LNCaP clone FGC (cell line): ENCODE data around the gene COBL.

Experiments used
- DNase-seq: peaks from one replicate; pipeline ENCODE4 v3.0.0-alpha.2; 2011; ENCODE audit warnings: low read depth
- H3K4me3 ChIP-seq: 2 replicates; pipeline ENCODE4 v1.5.1; 2011; ENCODE audit warnings: mild to moderate bottlenecking, low read depth, low read length, control low read depth
- CTCF ChIP-seq: IDR thresholded peaks from 2 replicates; pipeline ENCODE4 v1.5.1; 2012; ENCODE audit warnings: mild to moderate bottlenecking; ENCODE audit not compliant: control insufficient read depth, insufficient read depth; ENCODE audit errors: extremely low read depth

The COBL gene

GRCh38 chr7:51154201-51154600 lies 162.4 kb downstream of the COBL start:
- DNase-seq, result no peak
- no peak for TF ChIP-seq CTCF
- H3K4me3 ChIP-seq, result no peak overlapping the region

- DNase-seq, result no peak
- no peak overlapping the region for H3K4me3 ChIP-seq
- no peak for TF ChIP-seq CTCF
Observed at GRCh38 chr7:51152706-51153200, 163.9 kb downstream of the COBL start.

GRCh38 chr7:51151455-51151854 lies 165.2 kb downstream of the COBL start:
- H3K4me3 ChIP-seq, result no peak overlapping the region
- no peak for TF ChIP-seq CTCF
- no peak for DNase-seq

- H3K4me3 ChIP-seq, result no peak overlapping the region
- no peak for DNase-seq
- no peak for TF ChIP-seq CTCF
Observed at GRCh38 chr7:51150193-51150592, 166.4 kb downstream of the COBL start.

GRCh38 chr7:51148216-51148615 lies 168.4 kb downstream of the COBL start:
- DNase-seq, result no peak
- H3K4me3 ChIP-seq, result no peak overlapping the region
- no peak for TF ChIP-seq CTCF

GRCh38 chr7:51146816-51147586 lies 169.6 kb downstream of the COBL start:
- no peak for DNase-seq
- H3K4me3 ChIP-seq, result no peak overlapping the region
- TF ChIP-seq CTCF, result no peak

- DNase-seq, result no peak
- no peak for TF ChIP-seq CTCF
- no peak overlapping the region for H3K4me3 ChIP-seq
Observed at GRCh38 chr7:51144178-51144577, 172.4 kb downstream of the COBL start.
